Hepatic stellate cell (primary cell): ENCODE results near the gene TSHZ2.

Experiments
- DNase-seq: peaks from one replicate; pipeline ENCODE4 v3.0.0; 2011; ENCODE audit warnings: low spot score

TSHZ2 gene

GRCh38 chr20:53282217-53282955 lies 310.2 kb downstream of the TSHZ2 start:
- no peak for DNase-seq

DNA sequence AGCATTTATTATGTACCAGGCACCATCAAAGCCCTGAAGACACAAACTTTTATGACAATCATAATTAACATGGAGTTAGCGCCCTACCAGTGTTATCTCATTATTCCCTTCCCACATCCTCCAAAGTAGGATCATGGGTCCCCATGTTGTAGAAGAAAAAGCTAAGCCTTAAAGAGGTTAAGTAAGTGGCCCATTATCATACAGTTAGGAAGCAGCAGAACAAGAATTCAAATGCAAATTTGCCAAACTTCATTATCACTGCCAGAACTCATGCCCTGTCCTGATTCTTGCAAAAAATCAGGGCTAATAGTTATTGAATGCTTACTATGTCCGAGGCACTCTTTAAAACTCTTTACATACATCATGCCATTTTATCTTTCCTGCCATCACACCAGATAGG lies 310.9 kb downstream of the TSHZ2 start:
- no peak for DNase-seq

- DNase-seq, result no peak
These were observed 311.4 kb downstream of the TSHZ2 start for GRCh38 chr20:53283597-53283996.

GRCh38 chr20:53284256-53284655 lies 312.1 kb downstream of the TSHZ2 start:
- DNase-seq, result no peak

DNA sequence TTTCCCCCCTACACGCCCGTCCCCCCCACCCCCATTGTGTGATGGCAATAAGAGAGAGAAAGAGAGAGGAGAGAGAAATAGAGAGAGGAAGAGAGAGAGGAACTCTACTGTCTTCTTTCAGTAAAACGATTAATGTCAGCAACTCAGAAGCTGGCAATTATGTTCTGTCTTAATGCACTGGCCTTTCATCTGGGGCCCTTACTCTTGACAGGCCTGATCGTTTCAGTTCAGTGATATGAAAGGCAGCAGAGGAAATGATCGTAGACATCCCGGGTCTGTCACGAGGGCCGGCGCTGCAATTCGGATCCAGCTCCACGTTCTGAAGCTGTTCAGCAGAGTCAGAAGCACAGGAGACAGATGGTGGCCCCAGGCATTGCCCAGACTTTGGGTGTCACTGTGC lies 312.5 kb downstream of the TSHZ2 start:
- DNase-seq, result no peak

GRCh38 chr20:53287357-53288042 lies 315.3 kb downstream of the TSHZ2 start:
- no peak for DNase-seq

- DNase-seq, result no peak
These were observed 319.4 kb downstream of the TSHZ2 start for GRCh38 chr20:53291548-53291947.

- no peak for DNase-seq
These were observed 320.2 kb downstream of the TSHZ2 start for GRCh38 chr20:53292347-53292746.

GRCh38 chr20:53294804-53295203 lies 322.6 kb downstream of the TSHZ2 start:
- no peak for DNase-seq

DNA sequence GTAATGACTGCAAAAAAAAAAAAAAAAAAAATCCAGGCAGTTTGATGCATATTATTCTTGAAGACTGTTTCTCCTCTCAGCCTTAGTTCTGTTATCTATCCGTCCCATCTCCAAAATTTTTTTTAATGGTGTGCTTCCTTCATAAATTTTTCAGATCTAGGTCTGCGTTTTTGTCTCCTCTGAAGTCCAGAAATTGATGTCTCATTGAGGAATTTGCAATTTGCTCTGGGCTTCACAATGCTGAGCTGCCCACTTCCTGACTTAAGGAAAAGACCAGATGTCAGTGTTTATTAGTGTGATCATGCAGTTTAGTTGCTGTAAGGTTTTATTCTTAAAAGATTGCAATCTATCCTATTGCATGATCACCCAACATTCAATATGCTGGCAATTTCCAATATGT lies 323.9 kb downstream of the TSHZ2 start:
- DNase-seq, result no peak

GRCh38 chr20:53296451-53297153 lies 324.4 kb downstream of the TSHZ2 start:
- DNase-seq, result no peak

DNA sequence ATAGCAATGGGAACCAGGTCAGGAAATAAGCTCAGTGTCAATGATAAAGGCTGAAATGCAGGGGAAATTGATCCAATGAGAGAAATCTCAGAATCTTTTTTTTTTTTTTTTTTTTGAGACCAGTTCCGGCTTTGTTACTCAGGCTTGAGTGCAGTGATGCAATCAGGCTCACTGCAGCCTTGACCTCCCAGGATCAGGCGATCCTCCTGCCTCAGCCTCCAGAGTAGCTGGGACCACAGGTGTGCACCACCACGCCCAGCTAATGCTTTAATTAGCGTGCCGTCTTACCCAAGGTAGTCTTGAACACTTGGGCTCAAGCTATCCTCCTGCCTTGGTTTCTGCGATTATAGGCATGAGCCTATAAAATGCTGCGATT lies 325.0 kb downstream of the TSHZ2 start:
- DNase-seq, result no peak

DNA sequence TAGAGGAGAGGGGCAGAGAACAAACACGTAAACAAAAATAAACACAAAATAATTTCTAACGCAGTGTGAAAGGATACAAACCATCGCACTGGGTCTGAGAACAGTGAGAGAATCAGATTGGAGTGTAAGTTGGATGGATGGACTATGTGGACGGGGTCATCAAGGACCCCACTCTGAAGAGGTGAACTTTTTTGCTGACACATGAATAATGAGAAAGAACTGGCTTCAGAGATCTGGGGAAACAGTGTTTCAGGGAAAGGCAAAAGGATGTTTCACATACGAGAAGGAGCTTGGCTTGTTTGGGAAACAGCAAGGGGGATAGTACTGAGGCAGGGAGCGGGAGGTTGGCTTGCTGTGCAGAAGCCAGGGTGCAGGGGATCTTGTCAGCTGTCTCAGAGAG lies 326.1 kb downstream of the TSHZ2 start:
- DNase-seq, result no peak

DNA sequence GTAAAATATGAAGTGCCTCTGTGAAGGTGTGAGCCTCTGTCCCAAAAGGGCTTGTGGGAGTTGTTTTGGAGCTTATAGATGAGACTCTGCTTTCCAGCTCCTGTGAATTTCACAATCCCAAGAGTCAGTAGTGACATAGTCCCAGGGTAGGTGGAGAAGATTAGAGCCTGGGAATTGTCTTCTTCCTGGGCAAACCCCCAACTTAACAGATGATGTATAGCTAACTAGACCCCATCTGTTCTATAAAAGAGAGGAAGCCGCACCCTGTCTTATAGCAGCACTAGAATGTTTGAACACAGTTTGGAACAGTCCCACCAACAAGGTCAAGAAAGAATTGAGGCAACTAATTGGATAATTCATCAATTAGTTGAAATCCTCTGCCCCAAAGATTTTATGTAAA lies 326.8 kb downstream of the TSHZ2 start:
- DNase-seq, result no peak

DNA sequence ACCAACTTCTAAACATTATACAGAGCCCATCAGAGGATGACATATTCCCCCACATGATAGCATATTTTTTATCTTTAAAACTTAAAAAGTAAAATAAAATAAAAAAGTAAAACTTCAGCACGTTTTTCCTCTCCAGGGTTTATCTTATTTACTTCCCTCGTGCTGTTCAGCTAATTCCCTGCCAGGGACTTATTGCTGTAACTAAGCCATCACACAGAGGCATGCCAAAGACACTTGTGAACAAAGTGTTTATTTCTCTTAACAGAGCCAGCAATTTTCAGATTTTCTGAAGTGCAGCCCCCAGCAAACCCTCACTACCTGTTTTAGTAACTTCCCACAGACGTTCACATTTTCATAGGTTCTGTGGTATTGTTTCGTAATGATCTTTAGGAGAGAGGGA lies 327.7 kb downstream of the TSHZ2 start:
- no peak for DNase-seq

DNA sequence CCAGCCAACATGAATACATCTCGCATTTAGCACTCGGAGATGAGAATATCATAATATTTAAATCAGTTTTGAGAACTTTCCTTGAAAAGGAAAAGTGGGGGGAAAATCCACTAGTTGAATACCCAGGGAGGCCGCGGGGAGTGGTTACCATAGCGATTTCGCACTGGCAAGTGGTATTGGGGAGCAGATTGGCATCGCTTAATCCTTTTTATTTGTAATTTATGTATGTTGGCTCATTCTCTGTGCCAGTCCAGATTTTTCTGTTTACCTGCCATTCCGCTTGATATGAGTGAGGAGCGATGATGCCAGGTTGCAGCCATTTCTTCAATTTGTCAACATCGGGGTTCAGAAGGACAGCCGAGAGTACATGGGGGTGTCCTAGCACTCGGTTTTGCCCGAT lies 329.7 kb downstream of the TSHZ2 start:
- DNase-seq, result no peak

DNA sequence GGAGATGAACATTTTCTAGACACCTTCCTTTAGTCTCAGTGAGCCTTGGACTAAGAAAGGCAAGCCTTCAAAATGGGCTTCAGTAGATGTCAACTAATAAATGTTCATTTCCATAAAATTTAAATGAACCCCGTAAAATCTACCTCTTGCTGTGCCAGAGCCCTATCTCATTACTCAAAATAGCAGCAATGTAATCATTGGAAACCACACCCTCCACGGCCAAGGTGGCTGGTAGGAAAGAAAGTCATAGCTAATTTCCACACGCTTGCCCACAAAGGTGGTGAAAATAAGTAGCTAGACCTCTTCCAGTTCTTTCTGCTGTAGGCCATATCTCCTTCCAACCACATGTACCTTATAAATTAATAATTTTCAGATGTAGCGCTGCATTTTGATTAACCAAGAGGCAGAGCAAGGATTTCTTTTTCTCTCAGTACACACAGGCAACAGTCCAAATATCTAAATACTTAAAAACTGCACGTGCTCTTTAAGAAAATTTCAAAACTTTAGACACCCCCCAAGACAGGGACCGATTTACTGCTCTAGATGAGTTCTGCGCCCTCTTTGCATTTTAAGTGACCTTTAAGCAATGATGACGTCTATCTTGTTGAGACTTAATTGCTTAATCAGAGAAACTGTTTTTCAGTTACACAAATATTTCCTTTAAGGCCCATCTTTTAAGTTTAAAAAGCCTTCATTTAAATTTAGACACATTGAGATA lies 330.7 kb downstream of the TSHZ2 start:
- DNase-seq, result no peak

- no peak for DNase-seq
These were observed 331.2 kb downstream of the TSHZ2 start for GRCh38 chr20:53303413-53303760.

DNA sequence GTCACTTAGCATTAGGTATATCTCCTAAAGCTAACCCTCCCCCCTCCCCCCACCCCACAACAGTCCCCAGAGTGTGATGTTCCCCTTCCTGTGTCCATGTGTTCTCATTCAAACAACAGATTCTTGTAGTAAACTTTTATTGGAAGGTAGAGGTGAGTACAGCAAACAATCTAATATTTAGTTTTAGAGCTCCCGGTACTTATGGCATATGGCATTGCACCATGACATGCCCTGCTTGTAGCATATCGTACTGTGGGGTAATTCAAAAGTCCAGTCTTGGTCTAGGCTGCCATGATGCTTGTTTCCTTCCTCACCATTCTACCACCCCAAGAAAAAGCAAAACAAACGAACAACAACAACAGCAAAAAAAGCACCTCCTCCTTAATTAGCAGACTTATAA lies 332.0 kb downstream of the TSHZ2 start:
- no peak for DNase-seq

DNA sequence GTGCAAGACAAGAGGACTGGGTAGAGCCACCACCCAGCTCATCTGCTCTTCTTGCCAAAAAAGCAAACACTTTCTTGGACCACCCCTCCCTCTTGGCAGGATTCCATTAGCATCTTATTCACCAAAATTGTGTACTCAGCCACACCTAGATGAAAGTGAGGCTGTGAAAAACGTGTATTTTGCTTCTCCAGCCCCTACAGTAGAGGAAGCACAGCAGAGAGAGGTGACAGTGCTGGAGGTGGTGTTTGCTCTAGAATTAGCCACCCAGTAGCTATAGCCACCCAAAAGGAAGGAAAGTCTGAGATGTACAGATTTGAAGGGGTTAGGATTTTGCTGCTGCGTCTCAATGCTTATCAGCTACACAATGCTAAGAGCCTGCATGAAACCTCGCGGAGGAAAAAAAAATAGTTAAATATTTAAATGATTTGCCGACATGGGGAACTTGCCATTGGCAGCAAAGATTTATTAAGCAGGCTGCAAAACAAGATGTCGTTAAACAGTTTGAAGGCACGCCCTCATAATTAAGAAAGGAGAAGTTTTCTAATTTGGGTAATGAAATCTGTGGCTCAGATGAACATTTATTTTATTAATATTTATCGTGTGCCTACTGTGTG lies 334.1 kb downstream of the TSHZ2 start:
- DNase-seq, result no peak

GRCh38 chr20:53307964-53308597 lies 335.9 kb downstream of the TSHZ2 start:
- DNase-seq, result no peak

- DNase-seq, result no peak
These were observed 337.4 kb downstream of the TSHZ2 start for GRCh38 chr20:53309515-53309914.
